Measurements from ENCODE around the gene PICALM. TPM values are rescaled to one million over a fixed set of nuclear protein-coding genes. Genes with fewer than 3 reads are reported as not detected.
A peak's percentile ranks its signal among the peaks of the same experiment; 100 is the strongest.

The PICALM gene
- total and polyA plus RNA-seq, 2 of the 13 experiments (the other 11 are each of a cell fraction or from before 2014, with no cell fraction given), result 97.6 to 154 TPM

GRCh38 chr11:85930879-85931366 is 138.0 kb downstream of the PICALM start (continued):
- TF ChIP-seq STAG1 (CRISPR knock-in tag; IDR thresholded peaks at IDR 0.05) (peak; percentile 11; the same call in 1 of the 2 replicates), ZNF557 (CRISPR knock-in tag; IDR thresholded peaks at IDR 0.05) (0 out of 2 replicates have a peak, but pooled peaks have one; percentile 60), MED8 (CRISPR knock-in tag; IDR thresholded peaks at IDR 0.05; ENCODE audit: insufficient replicate concordance) (peak; percentile 58), GABPA (IDR thresholded peaks at IDR 0.05; ENCODE audit: low read depth, low read length) (no peak), GABPA (CRISPR knock-in tag; IDR thresholded peaks at IDR 0.05; ENCODE audit: low read depth) (peak; percentile 48; the same call in 1 of the 2 replicates), FOXK1 (CRISPR knock-in tag; IDR thresholded peaks at IDR 0.05; ENCODE audit: borderline replicate concordance, low read depth) (peak; percentile 92; the same call in 1 of the 2 replicates), ZNF883 (CRISPR knock-in tag; IDR thresholded peaks at IDR 0.05; ENCODE audit: not compliant biosample characterization) (no peak), SALL1 (CRISPR knock-in tag; IDR thresholded peaks at IDR 0.05) (peak; percentile 72), TFE3 (CRISPR knock-in tag; IDR thresholded peaks at IDR 0.05) (peak; percentile 57), ATF2 (CRISPR knock-in tag; IDR thresholded peaks at IDR 0.05) (peak; percentile 98), ZNF333 (CRISPR knock-in tag; IDR thresholded peaks at IDR 0.05; ENCODE audit: borderline replicate concordance) (no peak), IKZF5 (CRISPR knock-in tag; IDR thresholded peaks at IDR 0.05) (peak; percentile 74; the same call in 1 of the 2 replicates)
